GM21717 (cell line): ENCODE results near the gene MSL1.

Experiments used
- ATAC-seq: cut with Tn5 transposase; IDR thresholded peaks from one replicate; pipeline ENCODE4 v1.9.1; 2021; ENCODE audit warnings: mild to moderate bottlenecking, moderate library complexity; ENCODE audit not compliant: unreplicated experiment

Gene MSL1, protein sequence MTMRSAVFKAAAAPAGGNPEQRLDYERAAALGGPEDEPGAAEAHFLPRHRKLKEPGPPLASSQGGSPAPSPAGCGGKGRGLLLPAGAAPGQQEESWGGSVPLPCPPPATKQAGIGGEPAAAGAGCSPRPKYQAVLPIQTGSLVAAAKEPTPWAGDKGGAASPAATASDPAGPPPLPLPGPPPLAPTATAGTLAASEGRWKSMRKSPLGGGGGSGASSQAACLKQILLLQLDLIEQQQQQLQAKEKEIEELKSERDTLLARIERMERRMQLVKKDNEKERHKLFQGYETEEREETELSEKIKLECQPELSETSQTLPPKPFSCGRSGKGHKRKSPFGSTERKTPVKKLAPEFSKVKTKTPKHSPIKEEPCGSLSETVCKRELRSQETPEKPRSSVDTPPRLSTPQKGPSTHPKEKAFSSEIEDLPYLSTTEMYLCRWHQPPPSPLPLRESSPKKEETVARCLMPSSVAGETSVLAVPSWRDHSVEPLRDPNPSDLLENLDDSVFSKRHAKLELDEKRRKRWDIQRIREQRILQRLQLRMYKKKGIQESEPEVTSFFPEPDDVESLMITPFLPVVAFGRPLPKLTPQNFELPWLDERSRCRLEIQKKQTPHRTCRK

DNA sequence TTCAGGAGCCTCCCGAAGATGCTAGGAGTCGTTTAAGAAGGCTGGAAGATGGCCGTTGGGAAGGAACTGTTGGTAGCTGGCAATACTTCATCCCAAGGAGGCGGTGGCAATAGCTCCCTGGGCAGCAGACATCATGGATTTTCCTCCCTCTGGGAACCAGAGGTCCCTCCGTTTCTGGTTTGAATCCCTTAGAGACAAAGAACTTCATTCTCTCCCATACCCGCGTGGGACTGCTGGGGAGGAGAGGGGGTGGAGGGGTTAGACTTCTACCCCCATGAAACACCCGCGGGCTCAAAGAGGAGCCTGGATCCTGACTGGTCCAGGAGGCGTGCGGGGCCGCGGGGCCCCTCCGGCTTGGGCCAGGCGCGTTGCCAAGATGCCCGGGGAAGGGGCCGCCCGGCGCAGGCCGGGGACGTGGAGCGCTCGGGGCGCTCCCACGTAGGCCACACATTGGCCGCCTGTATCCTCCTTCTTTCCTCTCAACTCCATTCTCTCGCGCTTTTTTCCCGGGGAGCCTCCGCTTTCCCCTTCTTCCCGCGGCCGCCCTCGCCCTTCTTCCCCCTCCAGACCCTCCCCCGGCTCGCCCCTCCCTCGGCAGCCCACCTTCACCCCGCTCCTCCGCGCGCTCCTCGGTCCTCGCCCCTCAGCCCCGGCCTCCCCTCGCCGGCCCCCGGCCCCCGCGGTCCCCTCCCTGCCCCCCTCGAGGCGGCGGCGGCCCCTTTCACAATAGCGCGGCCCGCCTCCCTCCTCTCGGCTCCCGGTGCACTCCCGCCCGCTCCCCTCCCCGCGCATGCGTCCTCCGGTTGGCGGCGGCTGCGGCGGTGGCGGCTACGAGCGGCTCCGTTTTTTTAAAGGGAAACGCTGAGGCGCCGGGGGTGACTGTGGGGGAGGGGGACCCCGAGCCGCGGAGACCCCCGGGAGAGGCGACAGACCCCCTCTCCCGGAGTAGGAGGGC, at the start of gene MSL1:
Gene MSL1, plus strand, starts transcription at position 791 of the 955 bp plus-strand sequence. CDS start 642 bp downstream, outside the sequence.
- ATAC-seq = peak; percentile 43

DNA sequence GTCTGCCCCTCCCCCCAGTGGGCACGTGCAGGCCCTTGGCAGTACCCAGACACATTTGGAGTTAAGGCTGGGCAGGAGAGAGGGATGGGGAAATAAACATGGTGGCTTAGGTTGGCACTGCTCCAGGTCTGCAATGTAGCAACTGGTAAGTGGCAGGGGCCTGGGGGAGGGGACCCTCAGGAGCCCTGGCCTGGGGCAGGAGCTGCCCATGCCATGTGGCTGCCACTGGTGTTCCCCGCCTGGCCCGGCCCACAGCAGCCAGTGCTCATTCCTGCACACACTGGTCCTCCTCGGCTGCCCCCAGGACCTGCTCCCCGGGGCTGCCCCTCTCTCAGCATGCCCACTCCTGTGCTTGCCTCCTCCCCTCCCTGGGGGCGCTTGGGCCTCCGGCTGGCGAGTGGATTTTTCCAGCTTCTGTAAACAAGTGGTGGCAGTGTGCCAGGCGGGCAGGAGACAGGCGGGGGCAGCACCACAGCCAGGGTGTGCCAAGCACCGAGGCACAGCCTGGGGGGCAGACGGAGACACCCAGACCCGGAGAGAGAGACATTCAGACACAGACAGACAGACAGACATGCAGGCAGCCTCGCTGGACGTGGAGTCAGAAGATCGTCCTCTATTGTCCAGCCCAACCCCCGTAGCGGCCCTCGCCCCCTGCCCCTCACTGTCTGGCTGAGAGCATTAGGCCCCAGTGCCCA, 49.6 kb upstream of the MSL1 start:
- ATAC-seq = no peak

DNA sequence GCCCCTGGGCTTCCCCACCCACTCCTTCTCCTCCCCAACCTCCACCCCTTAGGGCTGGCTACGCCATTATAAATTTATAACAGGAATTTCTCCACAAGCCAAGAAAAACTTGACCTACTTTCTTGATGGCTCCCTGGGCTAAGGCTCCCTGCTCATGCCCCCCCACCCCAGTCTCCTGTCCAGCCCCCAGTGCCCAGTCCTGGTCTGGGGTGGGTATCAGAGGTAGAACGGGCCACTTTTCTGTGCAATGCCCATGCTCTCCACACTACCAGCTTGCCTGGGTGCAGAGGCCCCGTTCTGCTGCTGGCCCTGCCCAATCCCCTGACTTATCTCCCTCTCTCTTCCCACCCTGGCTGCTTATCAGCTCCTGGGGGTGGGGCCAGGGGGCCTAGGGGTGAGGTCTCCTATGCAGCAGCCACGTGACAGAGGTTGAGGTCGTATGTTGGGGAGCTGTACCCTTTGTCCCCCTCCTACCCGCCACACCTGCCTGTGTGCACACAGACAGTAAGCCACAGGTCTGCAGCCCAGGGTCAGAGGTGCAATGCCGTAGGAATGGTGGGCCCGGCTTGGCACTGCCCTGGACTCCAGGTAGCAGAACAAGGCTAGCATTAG, 48.9 kb upstream of the MSL1 start:
- no peak for ATAC-seq

DNA sequence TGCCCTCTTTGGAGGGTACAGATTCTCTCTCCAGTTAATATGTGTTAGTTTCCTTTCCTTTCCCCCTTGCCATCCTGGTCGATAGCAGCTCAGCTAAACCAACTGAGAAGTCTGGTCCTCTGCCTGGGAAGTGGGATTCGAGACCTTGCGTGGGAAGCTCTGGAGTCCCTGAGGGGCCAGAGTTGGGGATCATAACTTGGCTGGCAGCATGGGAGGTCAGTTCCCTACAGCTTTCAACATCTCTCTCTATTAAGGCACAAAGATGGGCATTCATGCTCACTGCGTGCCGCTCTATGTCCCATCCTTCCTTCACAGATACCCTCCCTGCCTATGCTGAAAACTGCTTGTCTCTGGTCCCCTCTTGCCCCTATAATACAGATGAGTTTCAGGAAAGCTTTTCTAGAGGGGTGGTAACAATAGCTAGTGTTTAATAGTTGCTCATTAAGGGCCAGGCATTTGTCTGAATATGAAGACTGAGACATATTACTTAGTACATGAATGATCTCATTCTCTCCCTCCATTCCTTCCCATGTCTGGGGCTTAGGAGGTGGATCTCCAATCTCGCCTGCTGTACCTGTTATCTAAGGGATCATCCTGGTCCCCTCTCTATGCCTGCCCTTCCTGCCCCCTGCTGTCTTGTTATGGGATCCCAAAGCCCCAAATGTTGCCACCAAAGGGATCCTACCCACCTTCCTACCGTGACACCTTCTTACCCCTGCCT, 48.2 kb upstream of the MSL1 start:
- no peak for ATAC-seq

DNA sequence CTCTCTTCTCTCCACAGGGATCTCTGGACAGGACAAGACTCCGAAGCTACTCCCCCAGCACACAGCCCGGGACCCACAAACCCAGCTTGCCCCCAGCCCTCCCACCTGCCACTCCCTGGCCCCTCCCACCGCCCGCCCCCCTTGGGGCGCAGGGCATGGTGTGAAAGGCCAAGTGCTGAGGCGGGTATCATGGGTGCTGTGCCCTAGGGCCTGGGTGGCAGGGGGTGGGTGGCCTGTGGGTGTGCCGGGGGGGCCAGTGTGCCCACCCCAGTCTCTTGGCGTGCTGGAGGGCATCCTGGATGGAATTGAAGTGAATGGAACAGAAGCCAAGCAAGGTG, 47.6 kb upstream of the MSL1 start:
- ATAC-seq = no peak

DNA sequence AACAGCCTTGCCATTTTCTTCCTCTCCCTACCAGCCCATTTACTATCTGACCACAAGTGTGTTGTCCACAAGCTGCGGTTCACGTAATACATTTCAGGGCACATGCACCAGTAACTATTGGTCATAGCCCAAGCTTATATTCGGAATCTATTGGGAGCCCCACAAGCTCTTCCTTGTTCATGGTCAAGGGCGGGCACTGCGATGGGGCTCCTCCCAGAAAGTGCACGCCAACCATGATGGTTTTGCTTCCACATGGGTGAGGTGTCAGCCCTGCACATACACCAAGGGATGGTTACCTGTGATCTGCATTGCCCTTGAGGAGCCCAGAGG, 46.9 kb upstream of the MSL1 start:
- ATAC-seq = no peak

DNA sequence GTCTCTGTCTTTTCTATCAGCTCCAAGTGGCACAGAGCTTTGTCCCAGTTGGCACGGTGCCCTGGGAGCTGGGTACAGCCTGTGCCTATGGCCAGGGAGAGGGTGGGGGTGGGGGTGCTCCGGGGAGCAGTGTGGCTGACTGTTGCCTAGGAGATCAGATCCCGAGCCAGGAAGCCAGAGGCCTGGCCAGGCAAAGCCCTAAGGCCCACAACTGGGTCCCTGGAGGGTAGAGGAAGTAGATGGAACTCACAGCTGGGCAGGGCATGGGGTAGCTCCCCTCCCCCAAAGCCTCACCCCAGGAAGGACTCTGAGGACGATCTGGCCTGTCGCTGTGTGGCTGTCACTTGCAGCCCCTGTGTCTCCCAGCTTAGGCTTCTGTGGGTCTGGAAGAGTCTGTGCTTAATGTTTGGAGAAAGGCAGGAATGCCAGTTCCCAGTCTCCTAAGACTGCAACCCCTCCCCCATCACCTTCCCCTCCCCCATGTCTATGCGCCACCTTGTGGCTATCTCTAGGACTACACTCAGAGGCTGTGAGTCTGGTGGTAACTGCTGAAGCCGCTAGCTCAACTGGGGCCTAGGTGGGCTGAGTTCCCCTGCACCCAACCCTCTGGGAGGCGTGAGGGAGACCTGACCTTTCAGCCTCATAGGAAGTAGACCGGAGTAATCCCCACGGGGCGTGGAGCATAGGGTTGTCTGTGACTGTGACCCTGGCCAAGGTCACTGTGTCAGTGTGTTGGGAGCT, 46.4 kb upstream of the MSL1 start:
- no peak for ATAC-seq

DNA sequence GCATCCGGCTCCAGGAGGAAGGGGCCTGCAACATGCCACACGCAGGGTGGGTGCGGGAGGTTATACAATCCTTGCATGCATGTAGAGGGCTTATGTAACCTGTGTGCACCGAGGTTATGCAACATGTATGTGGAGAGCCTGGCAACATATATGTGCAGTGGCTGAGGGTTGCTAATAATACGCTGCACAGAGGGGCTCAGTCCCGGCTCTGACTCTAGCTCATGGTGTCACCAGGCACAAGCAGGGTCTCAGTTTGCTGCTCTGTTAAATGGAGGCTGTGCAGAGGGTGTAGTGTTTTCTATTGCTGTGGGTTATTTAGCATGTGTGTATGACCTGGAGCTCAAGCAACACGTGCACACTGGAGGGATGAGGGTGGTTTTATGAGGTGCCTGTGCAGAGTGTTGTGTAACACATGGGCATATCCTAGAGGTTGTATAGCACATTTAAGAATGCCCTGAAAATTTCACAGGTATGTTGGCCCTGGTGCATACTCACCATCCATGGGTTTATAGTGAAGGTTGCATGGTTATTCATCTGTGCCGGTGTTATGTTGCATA, 45.8 kb upstream of the MSL1 start:
- no peak for ATAC-seq

DNA sequence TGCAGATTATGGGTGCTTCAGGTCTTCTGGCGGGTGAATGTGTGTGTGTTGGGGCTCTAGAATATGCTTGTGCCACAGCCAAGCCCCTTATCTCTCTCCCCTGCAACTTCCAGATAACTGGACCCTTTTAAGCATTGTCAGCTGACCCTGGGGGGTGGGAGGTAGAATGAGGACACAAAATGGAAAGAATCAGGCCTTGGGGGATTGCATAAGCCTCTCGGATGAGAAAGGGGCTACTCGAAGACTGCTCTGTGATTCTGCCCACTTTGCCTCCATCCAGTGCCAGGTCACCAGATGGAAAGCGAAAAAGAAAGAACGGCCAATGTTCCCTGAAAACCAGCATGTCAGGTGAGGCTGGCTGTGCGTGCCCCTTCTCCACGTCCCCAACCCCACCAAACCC, 45.2 kb upstream of the MSL1 start:
- ATAC-seq = no peak

DNA sequence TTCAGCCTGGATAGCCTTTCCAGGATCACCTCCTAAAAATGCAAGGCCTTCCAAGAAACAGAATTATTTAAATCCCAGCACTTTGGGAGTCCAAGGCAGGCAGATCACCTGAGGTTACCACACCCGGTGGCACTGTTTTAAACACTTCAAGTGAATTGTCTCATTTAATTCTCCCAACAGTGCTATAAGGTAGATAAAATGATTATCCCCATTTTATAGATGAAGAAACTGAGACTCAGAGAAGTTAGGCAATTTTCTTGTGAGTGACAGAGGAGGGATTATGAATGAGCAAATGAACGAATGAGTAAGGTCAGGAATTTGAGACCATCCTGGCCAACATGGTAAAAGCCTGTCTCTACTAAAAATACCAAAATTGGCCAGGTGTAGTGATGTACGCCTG, 42.2 kb upstream of the MSL1 start:
- no peak for ATAC-seq

DNA sequence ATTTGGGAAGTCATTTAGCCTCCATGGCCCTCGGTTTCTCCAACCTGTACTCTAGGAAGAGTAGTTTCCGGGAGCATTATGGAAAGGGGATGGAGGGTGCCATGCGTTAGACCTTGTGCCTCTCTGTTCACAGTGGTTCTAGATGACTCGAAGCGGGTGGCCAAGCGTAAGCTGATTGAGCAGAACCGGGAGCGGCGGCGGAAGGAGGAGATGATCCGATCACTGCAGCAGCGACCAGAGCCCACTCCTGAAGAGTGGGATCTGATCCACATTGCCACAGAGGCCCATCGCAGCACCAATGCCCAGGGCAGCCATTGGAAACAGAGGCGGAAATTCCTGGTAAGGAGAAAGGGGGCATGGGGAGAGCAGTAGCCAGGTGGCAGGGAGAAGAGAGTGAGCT, 37.3 kb upstream of the MSL1 start:
- ATAC-seq = no peak

DNA sequence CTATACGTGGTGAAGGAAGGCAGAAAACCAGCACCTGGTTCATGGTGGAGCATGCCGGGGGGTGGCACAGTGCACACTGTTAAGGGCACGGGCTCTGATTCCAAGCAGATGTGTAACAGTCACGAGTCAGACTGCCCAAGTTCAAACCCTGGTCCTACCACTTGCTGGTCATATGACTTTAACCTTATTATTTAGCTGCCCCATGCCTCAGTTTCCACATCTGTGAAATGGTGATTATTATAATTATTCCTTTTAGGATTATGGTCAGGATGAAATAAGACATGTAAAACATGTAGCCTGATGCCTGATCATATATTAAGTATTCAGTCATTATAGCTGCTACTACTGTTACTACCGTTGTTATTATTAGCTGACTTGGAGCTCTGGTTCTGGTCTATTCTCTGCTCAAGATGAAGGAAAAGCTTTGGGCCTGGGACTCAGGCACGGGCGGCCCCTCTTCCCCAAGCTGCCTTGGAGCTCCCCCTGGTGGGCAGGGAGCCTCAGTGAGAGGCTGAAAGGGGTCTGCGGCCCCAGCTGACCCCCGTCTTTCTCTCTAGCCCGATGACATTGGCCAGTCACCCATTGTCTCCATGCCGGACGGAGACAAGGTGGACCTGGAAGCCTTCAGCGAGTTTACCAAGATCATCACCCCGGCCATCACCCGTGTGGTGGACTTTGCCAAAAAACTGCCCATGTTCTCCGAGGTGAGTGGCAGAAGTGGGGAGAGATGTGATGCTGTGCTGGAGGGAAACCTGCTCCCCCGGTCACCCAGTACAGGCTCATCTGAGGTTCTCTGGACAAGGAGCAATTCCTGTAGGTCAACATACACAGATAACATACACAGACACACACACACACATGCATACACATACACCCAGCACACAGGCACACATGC, 35.4 kb upstream of the MSL1 start:
- no peak for ATAC-seq

DNA sequence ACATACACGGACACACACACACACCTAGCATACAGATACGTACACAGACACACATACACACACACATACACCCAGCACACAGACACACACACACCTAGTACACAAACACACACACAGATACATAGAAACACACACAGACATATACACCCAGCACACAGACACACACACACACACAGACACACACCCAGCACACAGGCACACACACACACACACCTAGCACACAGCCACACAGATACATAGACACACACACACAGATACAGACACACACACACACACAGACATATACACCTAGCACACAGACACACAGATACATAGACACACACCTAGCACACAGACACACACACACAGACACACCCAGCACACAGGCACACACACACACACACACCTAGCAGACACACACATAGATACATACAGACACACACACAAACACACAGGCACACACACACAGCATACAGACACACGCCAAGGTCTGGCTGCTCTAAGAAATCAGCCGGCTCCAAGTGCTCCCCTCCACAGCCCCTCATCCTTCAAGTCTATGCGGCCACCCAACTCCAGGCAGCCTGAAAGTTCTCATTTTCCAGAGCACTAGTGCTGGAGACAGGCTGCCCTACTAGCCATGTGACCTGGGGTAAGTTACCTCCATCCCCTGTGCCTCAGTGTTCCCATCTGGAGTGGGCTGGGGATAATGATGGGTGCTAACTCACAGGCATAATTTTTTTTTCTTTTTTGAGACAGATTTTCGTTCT, 34.5 kb upstream of the MSL1 start:
- no peak for ATAC-seq

DNA sequence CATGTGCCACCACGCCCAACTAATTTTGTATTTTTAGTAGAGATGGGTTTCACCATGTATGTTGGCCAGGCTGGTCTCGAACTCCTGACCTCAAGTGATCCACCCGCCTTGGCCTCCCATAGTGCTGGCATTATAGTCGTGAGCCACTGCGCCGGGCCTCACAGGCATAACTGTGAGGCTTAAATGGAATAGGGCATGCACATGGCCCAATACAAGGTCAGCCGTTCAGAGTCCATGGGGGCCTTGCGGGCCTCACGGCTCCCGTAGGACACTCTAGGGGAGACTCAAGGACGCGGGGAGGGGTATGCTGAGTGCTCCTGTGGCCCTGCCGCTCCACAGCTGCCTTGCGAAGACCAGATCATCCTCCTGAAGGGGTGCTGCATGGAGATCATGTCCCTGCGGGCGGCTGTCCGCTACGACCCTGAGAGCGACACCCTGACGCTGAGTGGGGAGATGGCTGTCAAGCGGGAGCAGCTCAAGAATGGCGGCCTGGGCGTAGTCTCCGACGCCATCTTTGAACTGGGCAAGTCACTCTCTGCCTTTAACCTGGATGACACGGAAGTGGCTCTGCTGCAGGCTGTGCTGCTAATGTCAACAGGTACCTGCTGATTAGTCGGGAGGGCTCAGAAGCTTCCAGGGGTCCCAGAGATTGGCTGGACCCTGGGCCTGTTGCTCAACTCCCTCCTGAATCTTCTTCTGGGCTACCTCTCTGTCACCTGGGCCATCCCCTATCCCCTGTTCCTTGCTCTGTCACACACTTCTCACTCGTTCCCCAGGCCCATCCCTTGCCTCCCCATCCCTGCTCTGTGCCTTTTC, 33.7 kb upstream of the MSL1 start:
- no peak for ATAC-seq

DNA sequence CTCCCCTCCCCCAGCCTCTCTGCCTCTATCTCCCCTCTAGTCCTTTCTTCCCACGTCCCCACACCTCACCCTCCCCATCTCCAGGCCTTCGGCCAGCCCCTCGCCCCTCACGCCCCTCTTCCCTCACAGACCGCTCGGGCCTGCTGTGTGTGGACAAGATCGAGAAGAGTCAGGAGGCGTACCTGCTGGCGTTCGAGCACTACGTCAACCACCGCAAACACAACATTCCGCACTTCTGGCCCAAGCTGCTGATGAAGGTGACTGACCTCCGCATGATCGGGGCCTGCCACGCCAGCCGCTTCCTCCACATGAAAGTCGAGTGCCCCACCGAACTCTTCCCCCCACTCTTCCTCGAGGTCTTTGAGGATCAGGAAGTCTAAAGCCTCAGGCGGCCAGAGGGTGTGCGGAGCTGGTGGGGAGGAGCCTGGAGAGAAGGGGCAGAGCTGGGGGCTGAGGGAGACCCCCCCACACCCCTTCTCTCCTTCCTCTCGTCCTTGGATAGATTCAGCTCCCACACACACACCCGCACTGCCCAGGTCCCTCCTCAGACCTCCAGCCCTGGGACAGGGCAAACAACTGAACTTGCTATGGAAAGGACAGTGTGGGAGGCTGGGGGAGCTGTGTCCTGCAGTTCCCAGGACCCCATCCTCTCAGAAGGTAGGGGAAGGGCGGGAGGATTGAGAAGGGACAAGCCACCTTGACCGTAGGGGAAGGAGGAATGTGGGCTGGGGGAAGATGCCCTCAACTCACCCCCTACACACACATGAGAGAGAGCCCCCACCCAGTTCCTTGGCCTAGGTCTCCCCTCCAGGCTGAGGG, 32.5 kb upstream of the MSL1 start:
- ATAC-seq = no peak
